NCI-H146 treated with DMSO at 0.1 percent for 48 hours (cell line): ENCODE data around the gene TLR9.
"Not testable (repeated sequence)": the region's sequence is repeated elsewhere in the genome, so short reads cannot be mapped to it uniquely, and the experiment has no call there.

ENCODE experiments used
- DNase-seq: peaks from one replicate; lab custom pipeline; 2025; ENCODE audit not compliant: unreplicated experiment; lab: John Stamatoyannopoulos, UW

The TLR9 gene

GRCh38 chr3:52225452-52226228, at the start of gene TLR9:
Gene TLR9, minus strand, starts transcription at chr3:52225645. Its CDS starts 116 bp downstream, at chr3:52225529.
- no peak for DNase-seq

- not testable (repeated sequence) for DNase-seq
These were observed 49.3 kb upstream of the TLR9 start for GRCh38 chr3:52274781-52275180.

- no peak for DNase-seq
These were observed 47.4 kb upstream of the TLR9 start for GRCh38 chr3:52272831-52273230.

- DNase-seq = not testable (repeated sequence)
These were observed 46.7 kb upstream of the TLR9 start for GRCh38 chr3:52272172-52272571.

- DNase-seq = no peak
These were observed 44.9 kb upstream of the TLR9 start for GRCh38 chr3:52270252-52270754.

- no peak for DNase-seq
These were observed 44.3 kb upstream of the TLR9 start for GRCh38 chr3:52269776-52270175.

- DNase-seq = no peak
These were observed 42.6 kb upstream of the TLR9 start for GRCh38 chr3:52268036-52268435.

GRCh38 chr3:52265387-52265786, 39.9 kb upstream of the TLR9 start:
- no peak for DNase-seq

- no peak for DNase-seq
These were observed 37.0 kb upstream of the TLR9 start for GRCh38 chr3:52262447-52262846.

- no peak for DNase-seq
These were observed 34.0 kb upstream of the TLR9 start for GRCh38 chr3:52259448-52259847.

- DNase-seq = no peak
These were observed 33.6 kb upstream of the TLR9 start for GRCh38 chr3:52259035-52259434.

GRCh38 chr3:52257911-52258310, 32.5 kb upstream of the TLR9 start:
- no peak for DNase-seq

- no peak for DNase-seq
These were observed 31.2 kb upstream of the TLR9 start for GRCh38 chr3:52256622-52257021.

GRCh38 chr3:52256159-52256558, 30.7 kb upstream of the TLR9 start:
- DNase-seq = no peak

GRCh38 chr3:52254608-52255007, 29.2 kb upstream of the TLR9 start:
- no peak for DNase-seq

- no peak for DNase-seq
These were observed 28.2 kb upstream of the TLR9 start for GRCh38 chr3:52253314-52254304.

- DNase-seq = no peak
These were observed 24.7 kb upstream of the TLR9 start for GRCh38 chr3:52250122-52250521.

- DNase-seq = no peak
These were observed 24.2 kb upstream of the TLR9 start for GRCh38 chr3:52249683-52250082.

- no peak for DNase-seq
These were observed 23.5 kb upstream of the TLR9 start for GRCh38 chr3:52248816-52249547.

- DNase-seq = no peak
These were observed 22.7 kb upstream of the TLR9 start for GRCh38 chr3:52248165-52248541.
